ENCODE results near the gene MMUT. TPM values are rescaled to one million over a fixed set of nuclear protein-coding genes. Genes with fewer than 3 reads are reported as not detected.

The MMUT gene
- total RNA-seq, 1 donor from 2014 or later = 13.4 TPM

- no peak for DNase-seq (ENCODE audit: low spot score)
- no peaks in the 10 kb centered on the region for H3K9me3 Mint-ChIP-seq
- no peak overlapping the region for H3K27ac Mint-ChIP-seq
- H3K4me3 Mint-ChIP-seq = peak overlapping the region; percentile 99
- intact Hi-C loops (cut with micrococcal nuclease) = loop anchor here (10.0 kb wide), 1 partner anchor 140 kb away; no protein-coding TSS in a partner anchor
- H3K27me3 Mint-ChIP-seq (ENCODE audit: insufficient read depth) = peaks cover 2% of the 10 kb centered on the region
- peaks cover 4% of the 10 kb centered on the region for H3K36me3 Mint-ChIP-seq (ENCODE audit: low read depth)
- peaks cover 59% of the 10 kb centered on the region for H3K4me1 Mint-ChIP-seq (ENCODE audit: low read depth)
Measured at GRCh38 chr6:49464691-49465090, 1.6 kb upstream of the MMUT start.

- peak overlapping the region; percentile 97 for H3K27ac Mint-ChIP-seq
- intact Hi-C loops (cut with micrococcal nuclease) = loop anchor here (1.0 to 10.0 kb wide), 3 partner anchors 88 to 1985 kb away; no protein-coding TSS in a partner anchor
- no peaks in the 10 kb centered on the region for H3K9me3 Mint-ChIP-seq
- peaks cover 8% of the 10 kb centered on the region for H3K36me3 Mint-ChIP-seq (ENCODE audit: low read depth)
- H3K4me3 Mint-ChIP-seq = peak overlapping the region; percentile 99
- H3K4me1 Mint-ChIP-seq (ENCODE audit: low read depth) = peaks cover 59% of the 10 kb centered on the region
- peaks cover 2% of the 10 kb centered on the region for H3K27me3 Mint-ChIP-seq (ENCODE audit: insufficient read depth)
- DNase-seq (ENCODE audit: low spot score) = no peak
Measured at GRCh38 chr6:49463612-49463967, 537 bp upstream of the MMUT start.

GRCh38 chr6:49462599-49462926, 490 bp downstream of the MMUT start:
- no peak for DNase-seq (ENCODE audit: low spot score)
- Mint-ChIP-seq H3K36me3 (ENCODE audit: low read depth) (peaks cover 9% of the 10 kb centered on the region), H3K27me3 (ENCODE audit: insufficient read depth) (peaks cover 2% of the 10 kb centered on the region), H3K4me1 (ENCODE audit: low read depth) (peaks cover 52% of the 10 kb centered on the region), H3K27ac (peak overlapping the region; percentile 97), H3K4me3 (peak overlapping the region; percentile 99), H3K9me3 (no peaks in the 10 kb centered on the region)
- intact Hi-C loops (cut with micrococcal nuclease) = loop anchor here (10.0 kb wide), 1 partner anchor 142 kb away; no protein-coding TSS in a partner anchor

- Mint-ChIP-seq H3K27ac (peak overlapping the region; percentile 97), H3K27me3 (ENCODE audit: insufficient read depth) (peaks cover 2% of the 10 kb centered on the region), H3K4me3 (peak overlapping the region; percentile 99), H3K4me1 (ENCODE audit: low read depth) (peaks cover 52% of the 10 kb centered on the region), H3K9me3 (no peaks in the 10 kb centered on the region), H3K36me3 (ENCODE audit: low read depth) (peaks cover 12% of the 10 kb centered on the region)
- no peak for DNase-seq (ENCODE audit: low spot score)
- intact Hi-C loops (cut with micrococcal nuclease) = loop anchor here (10.0 kb wide), 1 partner anchor 143 kb away; no protein-coding TSS in a partner anchor
Measured at GRCh38 chr6:49462071-49462470, 982 bp downstream of the MMUT start.

GRCh38 chr6:49457771-49458170, 5.3 kb downstream of the MMUT start:
- DNase-seq (ENCODE audit: low spot score) = no peak
- peaks cover 14% of the 10 kb centered on the region for H3K36me3 Mint-ChIP-seq (ENCODE audit: low read depth)

GRCh38 chr6:49454787-49455709, 8.0 kb downstream of the MMUT start:
- H3K9me3 Mint-ChIP-seq = no peaks in the 10 kb centered on the region
- peaks cover 16% of the 10 kb centered on the region for H3K36me3 Mint-ChIP-seq (ENCODE audit: low read depth)
- DNase-seq (ENCODE audit: low spot score) = no peak
- H3K27me3 Mint-ChIP-seq (ENCODE audit: insufficient read depth) = no peaks in the 10 kb centered on the region
- peaks cover 12% of the 10 kb centered on the region for H3K4me1 Mint-ChIP-seq (ENCODE audit: low read depth)
- intact Hi-C loops (cut with micrococcal nuclease) = no loop called here
- no peak overlapping the region for H3K27ac Mint-ChIP-seq
- no peak overlapping the region for H3K4me3 Mint-ChIP-seq

More at GRCh38 chr6:49457771-49458170, 5.3 kb downstream of the MMUT start:
- Mint-ChIP-seq H3K27me3 (ENCODE audit: insufficient read depth) (no peaks in the 10 kb centered on the region), H3K9me3 (no peaks in the 10 kb centered on the region), H3K4me1 (ENCODE audit: low read depth) (peaks cover 35% of the 10 kb centered on the region), H3K27ac (no peak overlapping the region), H3K4me3 (no peak overlapping the region)
- intact Hi-C loops (cut with micrococcal nuclease) = no loop called here

GRCh38 chr6:49453221-49453620, 9.8 kb downstream of the MMUT start:
- H3K27me3 Mint-ChIP-seq (ENCODE audit: insufficient read depth) = no peaks in the 10 kb centered on the region
- H3K36me3 Mint-ChIP-seq (ENCODE audit: low read depth) = peaks cover 14% of the 10 kb centered on the region
- no peak overlapping the region for H3K27ac Mint-ChIP-seq
- intact Hi-C loops (cut with micrococcal nuclease) = no loop called here
- no peaks in the 10 kb centered on the region for H3K9me3 Mint-ChIP-seq
- H3K4me1 Mint-ChIP-seq (ENCODE audit: low read depth) = peaks cover 9% of the 10 kb centered on the region
- no peak overlapping the region for H3K4me3 Mint-ChIP-seq
- no peak for DNase-seq (ENCODE audit: low spot score)

GRCh38 chr6:49430866-49431265, 32.2 kb downstream of the MMUT start:
- intact Hi-C loops (cut with micrococcal nuclease) = no loop called here

GRCh38 chr6:49430187-49430586, 32.9 kb downstream of the MMUT start:
- H3K9me3 Mint-ChIP-seq = no peaks in the 10 kb centered on the region
- H3K4me3 Mint-ChIP-seq = no peak overlapping the region
- no peaks in the 10 kb centered on the region for H3K4me1 Mint-ChIP-seq (ENCODE audit: low read depth)
- intact Hi-C loops (cut with micrococcal nuclease) = no loop called here
- no peak for DNase-seq (ENCODE audit: low spot score)
- peaks cover under 1% of the 10 kb centered on the region for H3K27me3 Mint-ChIP-seq (ENCODE audit: insufficient read depth)
- no peak overlapping the region for H3K27ac Mint-ChIP-seq
- H3K36me3 Mint-ChIP-seq (ENCODE audit: low read depth) = peaks cover 10% of the 10 kb centered on the region

More at GRCh38 chr6:49430866-49431265, 32.2 kb downstream of the MMUT start:
- DNase-seq (ENCODE audit: low spot score) = no peak
- Mint-ChIP-seq H3K36me3 (ENCODE audit: low read depth) (peaks cover 15% of the 10 kb centered on the region), H3K27ac (no peak overlapping the region), H3K27me3 (ENCODE audit: insufficient read depth) (no peaks in the 10 kb centered on the region), H3K9me3 (no peaks in the 10 kb centered on the region), H3K4me1 (ENCODE audit: low read depth) (no peaks in the 10 kb centered on the region), H3K4me3 (no peak overlapping the region)

- intact Hi-C loops (cut with micrococcal nuclease) = no loop called here
- H3K36me3 Mint-ChIP-seq (ENCODE audit: low read depth) = no peaks in the 10 kb centered on the region
- no peaks in the 10 kb centered on the region for H3K4me1 Mint-ChIP-seq (ENCODE audit: low read depth)
Measured at GRCh38 chr6:49423817-49424216, 39.2 kb downstream of the MMUT start.

GRCh38 chr6:49416195-49416594, 46.9 kb downstream of the MMUT start:
- DNase-seq (ENCODE audit: low spot score) = no peak
- Mint-ChIP-seq H3K4me3 (no peak overlapping the region), H3K4me1 (ENCODE audit: low read depth) (no peaks in the 10 kb centered on the region), H3K9me3 (no peaks in the 10 kb centered on the region), H3K36me3 (ENCODE audit: low read depth) (no peaks in the 10 kb centered on the region), H3K27ac (no peak overlapping the region), H3K27me3 (ENCODE audit: insufficient read depth) (peaks cover 11% of the 10 kb centered on the region)
- intact Hi-C loops (cut with micrococcal nuclease) = no loop called here

More at GRCh38 chr6:49423817-49424216, 39.2 kb downstream of the MMUT start:
- H3K4me3 Mint-ChIP-seq = no peak overlapping the region
- peaks cover 9% of the 10 kb centered on the region for H3K27me3 Mint-ChIP-seq (ENCODE audit: insufficient read depth)
- H3K9me3 Mint-ChIP-seq = no peaks in the 10 kb centered on the region
- H3K27ac Mint-ChIP-seq = no peak overlapping the region
- no peak for DNase-seq (ENCODE audit: low spot score)

- no peaks in the 10 kb centered on the region for H3K36me3 Mint-ChIP-seq (ENCODE audit: low read depth)
- intact Hi-C loops (cut with micrococcal nuclease) = no loop called here
- H3K27ac Mint-ChIP-seq = no peak overlapping the region
- DNase-seq (ENCODE audit: low spot score) = no peak
- no peaks in the 10 kb centered on the region for H3K4me1 Mint-ChIP-seq (ENCODE audit: low read depth)
- H3K9me3 Mint-ChIP-seq = no peaks in the 10 kb centered on the region
- H3K27me3 Mint-ChIP-seq (ENCODE audit: insufficient read depth) = peaks cover 5% of the 10 kb centered on the region
- no peak overlapping the region for H3K4me3 Mint-ChIP-seq
Measured at GRCh38 chr6:49415358-49415757, 47.7 kb downstream of the MMUT start.

- intact Hi-C loops (cut with micrococcal nuclease) = loop anchor here (1.0 kb wide), 1 partner anchor 1622 kb away; no protein-coding TSS in a partner anchor
- no peaks in the 10 kb centered on the region for H3K9me3 Mint-ChIP-seq
- H3K4me3 Mint-ChIP-seq = no peak overlapping the region
- no peaks in the 10 kb centered on the region for H3K4me1 Mint-ChIP-seq (ENCODE audit: low read depth)
- H3K36me3 Mint-ChIP-seq (ENCODE audit: low read depth) = no peaks in the 10 kb centered on the region
- peaks cover 2% of the 10 kb centered on the region for H3K27me3 Mint-ChIP-seq (ENCODE audit: insufficient read depth)
- DNase-seq (ENCODE audit: low spot score) = no peak
- no peak overlapping the region for H3K27ac Mint-ChIP-seq
Measured at GRCh38 chr6:49410564-49410963, 52.5 kb downstream of the MMUT start.

Data from activated T-helper 1 cell treated with anti-CD3 and anti-CD28 coated beads, Interleukin-12 subunit alpha, Interleukin-12 subunit beta, Interleukin-2, Interleukin-4 antibody, amounts not matched to agents 30 ng/mL and 10 ng/mL and 1 ng/mL, durations not matched to agents 14 hours and 24 hours and 36 hours (primary cell).